Gastrocnemius medialis (tissue), 4 donors: ENCODE data around the gene SEMA3D.

Source experiments
- CTCF ChIP-seq, 5 experiments: fragments of 450-650 bp in 3 of 5; fragments of 200-600 bp in 2 of 5; sonication (generic) in 2 of 5; IDR thresholded peaks in 4 of 5; conservative IDR thresholded peaks in 1 of 5; 1 replicate in 4 of 5; 2 replicates in 1 of 5; pipeline ENCODE4 v1.5.1; 2016 to 2019; ENCODE audit warnings: antibody characterized with exemption in 5 of 5, mild to moderate bottlenecking in 3 of 5, moderate library complexity in 3 of 5
- POLR2A ChIP-seq, 2 donors: fragments of 450-650 bp; IDR thresholded peaks; one replicate each; pipeline ENCODE4 v1.6.1; 2017; ENCODE audit warnings: antibody characterized with exemption in 2 of 2, mild to moderate bottlenecking in 2 of 2, moderate library complexity in 2 of 2

- TF ChIP-seq CTCF (IDR thresholded peaks at IDR 0.05 in 4 of 5, conservative IDR thresholded peaks at IDR 0.05 in 1 of 5) (no peak), POLR2A (IDR thresholded peaks at IDR 0.05) (no peak)
These were observed 105.0 kb downstream of the SEMA3D start for GRCh38 chr7:85081846-85082245.
